HG02840 (cell line): Measurements from ENCODE around the gene NELL1.
"Not testable (repeated sequence)": the region's sequence is repeated elsewhere in the genome, so short reads cannot be mapped to it uniquely, and the experiment has no call there.

Experiments
- ATAC-seq: cut with Tn5 transposase; IDR thresholded peaks from one replicate; pipeline ENCODE4 v1.9.1; 2021; ENCODE audit warnings: mild to moderate bottlenecking, moderate library complexity, moderate number of reproducible peaks; ENCODE audit not compliant: unreplicated experiment, low FRiP score

NELL1 gene

GRCh38 chr11:20762116-20762844 is 92.9 kb downstream of the NELL1 start:
- ATAC-seq, result no peak

GRCh38 chr11:20762980-20763379 is 93.6 kb downstream of the NELL1 start:
- no peak for ATAC-seq

GRCh38 chr11:20770414-20770946 is 101.1 kb downstream of the NELL1 start:
- ATAC-seq, result no peak

GRCh38 chr11:20771026-20771425 is 101.6 kb downstream of the NELL1 start:
- ATAC-seq, result no peak

GRCh38 chr11:20771681-20772080 is 102.3 kb downstream of the NELL1 start:
- ATAC-seq, result no peak

GRCh38 chr11:20775331-20775730 is 105.9 kb downstream of the NELL1 start:
- no peak for ATAC-seq

- ATAC-seq, result no peak
These were observed 113.4 kb downstream of the NELL1 start for GRCh38 chr11:20782775-20783174.

- no peak for ATAC-seq
These were observed 113.8 kb downstream of the NELL1 start for GRCh38 chr11:20783220-20783619.

- ATAC-seq, result no peak
These were observed 121.2 kb downstream of the NELL1 start for GRCh38 chr11:20790622-20791021.

- no peak for ATAC-seq
These were observed 125.6 kb downstream of the NELL1 start for GRCh38 chr11:20795005-20795404.

- no peak for ATAC-seq
These were observed 138.9 kb downstream of the NELL1 start for GRCh38 chr11:20808328-20808727.

- ATAC-seq, result no peak
These were observed 151.7 kb downstream of the NELL1 start for GRCh38 chr11:20821046-20821445.

- ATAC-seq, result no peak
These were observed 152.1 kb downstream of the NELL1 start for GRCh38 chr11:20821470-20821869.

- no peak for ATAC-seq
These were observed 155.4 kb downstream of the NELL1 start for GRCh38 chr11:20824773-20825172.

GRCh38 chr11:20835561-20835960 is 166.2 kb downstream of the NELL1 start:
- ATAC-seq, result no peak

GRCh38 chr11:20839231-20839630 is 169.8 kb downstream of the NELL1 start:
- ATAC-seq, result no peak

- ATAC-seq, result no peak
These were observed 171.0 kb downstream of the NELL1 start for GRCh38 chr11:20840341-20840740.

- ATAC-seq, result no peak
These were observed 174.8 kb downstream of the NELL1 start for GRCh38 chr11:20844216-20844615.

- ATAC-seq, result no peak
These were observed 175.2 kb downstream of the NELL1 start for GRCh38 chr11:20844630-20845029.

GRCh38 chr11:20854215-20854955 is 185.0 kb downstream of the NELL1 start:
- no peak for ATAC-seq

- no peak for ATAC-seq
These were observed 191.9 kb downstream of the NELL1 start for GRCh38 chr11:20861322-20861721.

GRCh38 chr11:20862263-20862662 is 192.9 kb downstream of the NELL1 start:
- not testable (repeated sequence) for ATAC-seq
